GM18873 (cell line): ENCODE measurements around the gene LAMA2.

Source experiments
- ATAC-seq: cut with Tn5 transposase; IDR thresholded peaks from one replicate; pipeline ENCODE4 v1.9.1; 2021; ENCODE audit warnings: mild to moderate bottlenecking, moderate library complexity, moderate number of reproducible peaks; ENCODE audit not compliant: unreplicated experiment, low FRiP score

LAMA2 gene

DNA sequence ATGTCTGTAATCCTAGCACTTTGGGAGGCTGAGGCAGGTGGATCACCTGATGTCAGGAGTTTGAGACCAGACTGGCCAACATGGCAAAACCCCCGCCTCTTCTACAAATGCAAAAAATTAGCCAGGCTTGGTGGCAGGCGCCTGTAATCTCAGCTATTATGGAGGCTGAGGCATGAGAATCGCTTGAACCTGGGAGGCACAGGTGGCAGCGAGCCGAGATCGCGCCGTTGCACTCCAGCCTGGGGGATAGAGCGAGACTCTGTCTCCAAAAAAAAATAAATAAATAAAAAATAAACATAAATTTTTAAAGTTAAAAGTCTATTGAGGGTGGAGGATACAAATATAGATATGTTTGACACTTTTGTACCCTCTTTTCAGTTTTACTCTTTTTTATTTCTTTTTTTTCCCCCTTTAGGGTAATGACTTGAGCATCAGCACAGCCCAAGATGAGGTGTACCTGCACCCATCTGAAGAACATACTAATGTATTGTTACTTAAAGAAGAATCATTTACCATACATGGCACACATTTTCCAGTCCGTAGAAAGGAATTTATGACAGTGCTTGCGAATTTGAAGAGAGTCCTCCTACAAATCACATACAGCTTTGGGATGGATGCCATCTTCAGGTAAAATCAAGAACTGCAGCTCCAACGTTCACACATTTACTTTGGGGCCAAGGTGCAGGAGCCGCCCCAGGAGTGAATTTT, 368.9 kb downstream of the LAMA2 start:
- peak; percentile 84 for ATAC-seq

DNA sequence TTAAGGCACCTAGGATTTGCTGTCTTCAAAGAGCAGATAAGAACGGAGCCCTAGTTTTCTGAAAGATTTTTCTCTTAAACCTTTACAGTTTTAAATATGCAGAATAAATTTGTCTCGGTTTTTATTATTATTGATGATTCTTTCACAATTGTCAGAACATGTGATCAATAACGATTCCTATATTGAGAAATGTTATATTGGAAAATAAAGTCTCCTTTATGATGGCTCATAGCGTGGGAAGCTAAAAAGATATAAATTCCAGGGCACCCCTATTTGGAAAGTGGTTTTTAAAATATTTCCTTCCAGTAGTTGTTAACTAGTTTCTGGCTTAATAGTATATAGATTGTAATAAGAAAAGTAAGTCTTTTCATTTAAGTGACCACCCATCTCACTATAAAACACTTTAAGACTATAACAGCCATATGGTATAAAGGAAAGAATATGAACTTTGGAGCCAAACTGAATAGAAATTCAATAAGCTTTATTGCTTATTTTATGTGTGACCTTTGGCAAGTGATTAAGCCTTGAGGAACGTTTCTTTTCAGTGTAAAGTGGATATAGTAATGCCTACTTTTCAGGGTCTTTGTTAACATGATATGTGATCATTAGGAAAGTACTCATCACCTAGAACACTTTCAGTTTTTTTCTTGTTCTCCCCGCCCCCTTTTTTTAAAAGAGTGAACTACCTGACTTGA, 369.6 kb downstream of the LAMA2 start:
- ATAC-seq, result no peak

DNA sequence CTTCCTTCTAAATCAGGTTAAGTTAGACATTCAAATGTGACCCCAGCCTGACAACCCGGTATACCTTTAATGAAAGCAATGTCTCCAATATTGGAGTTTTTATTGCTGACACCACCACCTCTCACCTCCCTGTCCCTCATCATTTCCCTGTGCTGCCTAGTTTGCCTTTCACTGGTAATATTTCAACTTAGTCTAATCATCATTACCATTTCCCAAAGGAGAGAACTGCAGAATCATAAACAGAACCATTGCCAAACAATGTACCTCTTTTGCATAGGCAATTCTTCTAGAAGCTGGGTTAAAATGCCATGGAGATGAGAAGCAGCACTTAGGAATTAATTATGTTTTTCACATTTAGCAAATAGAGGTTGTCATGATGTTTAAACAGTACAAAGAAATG, 370.3 kb downstream of the LAMA2 start:
- ATAC-seq, result no peak

DNA sequence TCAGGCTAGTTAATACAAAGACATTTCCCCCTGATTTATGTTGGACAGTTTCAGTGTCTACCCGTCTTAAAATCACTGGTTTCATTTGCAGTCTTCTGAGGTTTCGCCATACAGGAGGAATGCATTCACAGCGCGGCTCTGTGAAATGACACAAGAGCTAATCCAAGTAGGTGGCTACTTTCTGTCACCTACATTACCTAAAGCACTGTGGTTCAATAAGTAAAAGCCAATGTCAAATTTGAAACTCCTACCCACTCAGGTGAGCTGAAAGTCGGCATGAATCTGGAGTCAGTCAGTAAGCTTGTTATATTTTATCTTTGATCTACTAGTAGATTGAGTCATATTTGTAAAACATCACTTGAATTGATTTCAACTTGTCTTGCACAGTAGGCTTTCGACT, 370.8 kb downstream of the LAMA2 start:
- ATAC-seq, result no peak

DNA sequence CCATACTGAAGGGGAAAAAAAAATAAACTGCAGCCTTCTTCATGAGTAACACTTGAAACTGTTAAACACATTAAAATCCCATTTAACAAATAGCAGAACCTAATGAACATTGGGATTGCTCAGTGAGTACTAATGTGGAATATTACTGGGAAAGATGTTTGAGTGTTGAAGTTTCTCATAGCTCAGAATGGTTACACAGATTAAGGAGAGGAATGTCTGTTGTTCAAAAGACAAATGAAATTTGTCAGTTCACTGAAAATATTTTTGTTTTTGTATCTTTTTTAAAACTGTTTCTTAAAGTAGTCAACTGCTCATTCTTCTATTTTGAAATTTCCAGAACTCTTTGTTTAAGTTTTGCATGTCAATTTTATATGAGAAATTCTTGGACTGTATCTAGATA, 374.3 kb downstream of the LAMA2 start:
- no peak for ATAC-seq

DNA sequence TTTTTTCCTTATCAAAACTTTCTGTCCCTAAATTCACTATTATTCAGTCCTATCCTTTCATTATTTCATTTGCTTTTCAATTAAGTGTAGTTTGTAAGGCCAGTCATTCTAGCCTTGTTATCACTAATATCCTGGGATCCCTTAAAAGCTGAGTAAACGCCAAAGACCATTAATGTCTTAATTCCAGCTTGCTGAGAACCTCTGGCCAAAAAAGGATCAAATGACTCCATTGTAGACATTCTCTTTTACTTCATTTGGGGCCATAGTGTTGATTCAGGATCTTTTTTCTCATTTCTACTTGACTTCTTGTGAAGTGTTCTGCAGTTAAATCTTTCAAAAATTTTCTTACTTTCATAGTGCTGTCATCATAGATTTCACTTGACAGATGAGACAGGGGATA, 379.7 kb downstream of the LAMA2 start:
- no peak for ATAC-seq

DNA sequence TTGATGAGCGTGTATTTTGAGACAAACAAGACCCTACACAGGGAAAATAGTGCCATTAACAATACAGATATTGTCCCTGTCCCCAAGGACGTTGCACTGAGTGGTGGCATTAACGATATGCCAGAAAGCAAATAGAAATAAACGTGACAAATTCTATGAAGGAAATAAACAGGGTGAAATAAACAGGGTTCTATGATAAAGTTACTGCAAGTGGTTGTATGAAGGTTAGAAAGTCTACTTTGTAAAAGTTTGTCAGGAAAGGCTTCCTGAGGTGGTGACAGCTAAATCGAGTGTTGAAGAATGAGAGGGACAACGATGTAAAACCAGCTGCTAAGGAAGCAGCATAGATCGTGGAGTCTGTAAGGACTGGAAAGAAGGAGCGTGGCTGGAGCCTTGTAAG, 380.2 kb downstream of the LAMA2 start:
- ATAC-seq, result no peak

DNA sequence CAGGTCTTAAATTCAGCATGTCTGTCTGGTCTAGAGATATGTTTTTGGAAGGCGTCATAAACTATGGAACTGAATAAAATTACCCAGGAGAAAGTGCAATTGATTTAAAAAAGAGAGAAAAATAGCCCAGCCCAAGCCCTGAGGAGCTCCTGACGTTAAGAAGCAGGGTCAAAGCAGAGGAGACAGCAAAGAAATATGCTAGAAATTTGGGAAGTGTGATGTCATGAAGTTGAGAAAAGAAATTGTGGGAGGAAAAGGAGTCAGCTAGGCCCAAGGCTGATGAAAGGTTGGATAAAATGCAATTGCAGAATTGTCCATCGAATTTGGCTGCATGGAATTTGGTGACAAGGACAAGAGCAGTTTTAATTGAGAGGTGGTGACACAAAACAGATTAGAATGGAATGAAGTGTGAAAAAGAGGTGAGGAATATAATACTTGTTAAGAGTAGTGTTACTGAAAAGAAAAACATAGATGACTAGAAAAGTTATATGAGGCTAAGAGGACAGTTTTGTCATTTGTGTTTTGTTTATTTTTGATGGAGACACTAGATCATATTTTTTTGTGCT, 381.6 kb downstream of the LAMA2 start:
- no peak for ATAC-seq

DNA sequence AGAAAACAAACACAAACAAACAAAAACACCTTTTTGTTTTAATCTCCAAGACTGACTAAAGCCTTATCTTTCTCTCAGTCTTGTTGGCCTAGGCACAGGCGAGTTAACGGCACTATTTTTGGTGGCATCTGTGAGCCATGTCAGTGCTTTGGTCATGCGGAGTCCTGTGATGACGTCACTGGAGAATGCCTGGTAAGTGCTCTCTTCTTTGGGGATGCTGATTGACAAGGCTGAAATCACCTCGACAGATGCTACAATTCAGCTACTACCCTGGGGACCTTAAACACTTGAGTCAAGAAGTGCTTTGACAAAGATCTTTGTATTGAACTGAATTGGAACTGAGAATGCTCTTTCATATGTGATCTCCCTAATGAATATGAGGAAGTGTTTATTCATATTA, 384.1 kb downstream of the LAMA2 start:
- ATAC-seq, result no peak

DNA sequence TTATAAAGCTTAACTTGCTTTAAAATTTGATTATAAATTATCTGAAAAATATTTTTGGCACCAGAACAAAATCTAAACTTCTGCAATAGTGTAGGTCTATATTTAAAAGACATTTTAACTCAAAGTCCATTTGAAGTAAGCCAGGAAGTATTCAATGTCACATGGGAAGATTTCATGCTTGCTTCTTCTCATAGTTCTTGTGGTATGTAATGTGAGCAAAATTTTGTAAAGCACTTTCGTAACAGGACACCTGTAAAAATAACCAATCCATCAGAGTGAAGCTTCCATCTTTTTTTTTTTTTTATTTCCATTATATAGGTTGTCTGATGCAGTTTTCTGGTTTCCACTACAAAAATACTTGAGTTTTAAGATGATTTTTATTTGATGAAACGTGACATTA, 386.1 kb downstream of the LAMA2 start:
- no peak for ATAC-seq

DNA sequence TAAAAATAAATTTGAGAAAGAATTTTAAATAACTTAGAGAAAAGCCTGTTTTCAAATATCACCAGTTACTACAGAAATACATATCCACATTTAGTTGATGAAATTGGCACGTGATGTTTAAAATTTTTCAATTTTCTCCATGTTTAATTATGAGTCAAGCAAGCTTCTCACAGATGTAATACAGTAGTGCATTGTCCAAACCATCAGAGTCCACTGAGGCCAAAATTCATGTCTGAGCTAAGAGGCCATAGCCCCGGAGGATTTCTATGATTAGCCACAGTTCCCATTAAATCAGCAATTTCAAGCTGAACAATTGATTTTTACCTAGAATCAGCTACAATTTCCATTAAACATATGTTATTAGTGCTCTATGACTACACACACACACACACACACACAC, 387.0 kb downstream of the LAMA2 start:
- ATAC-seq, result no peak

DNA sequence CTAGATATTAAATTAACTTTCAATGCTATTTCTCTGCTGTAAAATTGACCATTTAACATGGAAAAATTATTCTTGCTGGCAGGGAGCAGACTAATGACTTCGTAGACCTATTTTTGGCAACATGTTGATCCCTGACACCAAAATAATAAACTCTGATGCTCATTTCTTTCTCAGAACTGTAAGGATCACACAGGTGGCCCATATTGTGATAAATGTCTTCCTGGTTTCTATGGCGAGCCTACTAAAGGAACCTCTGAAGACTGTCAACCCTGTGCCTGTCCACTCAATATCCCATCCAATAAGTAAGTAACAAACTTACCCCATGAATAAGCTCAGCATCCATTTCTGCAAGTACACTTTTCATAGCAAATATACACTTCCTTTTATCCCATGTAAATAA, 387.5 kb downstream of the LAMA2 start:
- no peak for ATAC-seq

DNA sequence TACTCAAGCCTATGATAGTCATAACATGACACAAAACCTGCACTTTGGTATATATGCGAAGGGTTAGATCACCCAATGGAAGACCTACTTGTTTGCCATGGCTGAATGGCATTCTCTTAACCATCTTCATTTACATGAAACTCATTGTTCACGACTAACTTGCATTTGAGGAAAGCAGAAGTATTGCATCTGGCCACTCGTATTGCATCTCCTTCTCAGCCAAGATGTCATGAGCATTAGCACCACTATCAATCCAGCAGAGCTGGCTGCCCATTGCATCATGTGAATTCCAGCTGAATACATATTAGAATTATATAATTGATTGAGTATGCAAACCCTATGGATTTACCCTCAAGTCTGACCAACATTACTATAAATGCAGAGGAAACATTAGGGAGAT, 390.2 kb downstream of the LAMA2 start:
- no peak for ATAC-seq

DNA sequence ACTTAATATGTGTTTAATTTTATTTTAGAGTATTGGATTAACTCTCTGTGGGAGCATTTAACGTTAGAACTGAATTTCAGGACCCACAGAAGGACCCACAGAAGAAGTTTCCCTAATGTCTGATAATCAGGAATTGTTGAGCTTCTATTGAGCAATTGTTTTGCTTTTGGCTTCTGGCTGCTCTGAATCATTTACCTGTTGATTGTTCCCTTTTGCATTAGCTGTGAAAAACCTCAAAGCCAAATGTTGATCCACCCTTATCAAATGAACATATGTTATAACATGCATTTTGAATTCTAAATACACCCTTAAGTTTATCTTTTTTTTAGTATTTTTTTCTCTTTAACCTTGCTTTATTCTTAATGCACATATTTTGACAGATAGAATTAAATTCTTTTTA, 393.5 kb downstream of the LAMA2 start:
- no peak for ATAC-seq

DNA sequence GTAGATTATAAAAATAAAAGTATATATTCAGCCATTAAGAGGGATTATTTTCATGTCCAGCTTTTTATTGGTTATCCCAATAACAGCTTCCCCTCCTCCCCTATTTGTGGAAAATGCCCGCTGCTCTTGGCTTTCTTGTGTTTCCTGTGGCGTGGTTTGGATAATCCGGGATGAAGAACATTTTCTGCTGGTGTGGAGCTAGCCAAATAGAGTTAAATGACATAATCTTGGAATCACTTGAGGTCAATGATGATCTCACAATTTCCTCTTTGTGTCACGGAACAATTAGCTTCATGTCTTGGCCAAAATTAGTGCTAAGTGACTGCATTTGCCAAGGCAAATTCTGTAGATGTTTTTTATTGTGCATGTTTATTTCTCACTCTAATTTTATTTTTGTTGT, 394.0 kb downstream of the LAMA2 start:
- ATAC-seq, result no peak

DNA sequence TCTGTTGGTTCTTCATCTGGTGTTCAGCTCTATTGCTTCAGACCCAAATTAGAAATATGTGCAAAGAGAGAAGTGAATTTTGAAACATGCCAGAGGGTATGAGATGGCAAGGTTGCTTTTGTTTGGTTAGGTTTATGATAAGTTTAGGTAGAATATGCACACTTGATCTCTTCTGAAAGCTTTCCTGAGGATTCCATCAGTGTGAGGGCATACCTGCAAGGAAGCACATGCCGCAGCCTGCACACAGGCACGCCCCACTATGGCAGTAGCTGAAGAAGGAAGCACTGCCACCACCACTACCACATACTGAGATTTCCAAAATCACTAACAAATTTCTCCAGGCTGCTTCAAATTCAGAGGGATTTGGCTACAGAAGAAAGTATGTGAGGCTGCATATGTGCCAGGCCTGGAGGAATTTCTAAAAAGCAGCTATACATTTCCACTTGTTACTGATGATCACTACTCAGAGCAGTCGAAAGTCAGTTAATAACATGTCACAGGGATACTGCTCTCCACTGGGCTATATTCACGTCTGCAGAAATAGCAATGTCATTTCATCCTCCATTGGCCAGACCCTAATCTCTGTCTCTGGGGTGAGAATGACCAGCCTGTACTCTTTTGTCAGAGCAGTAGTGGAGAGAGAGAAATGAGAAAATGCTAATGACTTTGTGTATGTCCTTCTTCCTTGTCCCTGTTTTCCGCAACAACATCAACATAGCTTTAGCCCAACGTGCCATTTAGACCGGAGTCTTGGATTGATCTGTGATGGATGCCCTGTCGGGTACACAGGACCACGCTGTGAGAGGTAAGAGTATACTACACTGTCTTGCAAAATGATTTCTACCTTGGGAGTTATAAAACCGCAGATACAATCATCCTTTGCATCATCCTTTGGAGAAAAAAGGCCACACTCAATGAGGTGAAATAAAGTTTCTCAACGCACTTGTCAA, 396.7 kb downstream of the LAMA2 start:
- ATAC-seq, result no peak

DNA sequence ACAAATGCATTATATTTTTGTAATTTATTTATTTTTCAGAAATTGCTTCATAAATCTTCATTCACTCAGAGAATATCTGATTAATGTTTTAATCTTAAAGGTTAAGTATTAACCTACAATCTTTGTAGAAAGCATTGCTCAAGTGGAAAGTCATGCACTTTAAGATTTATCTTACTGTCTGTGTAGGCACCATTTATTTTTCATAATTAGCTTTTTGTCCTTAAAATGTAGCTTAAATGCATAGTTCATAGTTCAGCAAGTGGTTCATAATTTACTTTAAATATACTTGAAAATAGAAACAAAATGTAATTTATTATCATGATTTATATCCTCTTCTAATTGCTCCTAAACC, 397.3 kb downstream of the LAMA2 start:
- ATAC-seq, result no peak

DNA sequence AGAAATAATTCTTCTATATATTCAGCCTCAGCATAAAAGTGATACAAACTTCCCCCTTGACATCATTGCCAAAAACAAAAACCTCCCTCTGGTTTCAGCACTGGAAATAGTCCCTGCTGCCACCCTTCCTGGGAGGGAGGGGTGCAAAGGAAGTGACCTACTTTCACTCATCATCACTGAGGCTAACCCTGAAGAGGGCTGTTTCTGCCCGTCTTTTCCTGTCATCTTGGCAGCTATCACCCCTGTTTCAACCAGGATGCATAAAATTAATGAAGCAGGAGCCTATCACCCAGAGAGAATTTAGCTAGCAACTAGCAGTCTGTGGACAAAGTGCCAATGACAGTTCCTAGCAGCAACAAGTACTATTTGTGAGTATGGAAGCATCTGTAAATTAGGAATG, 397.8 kb downstream of the LAMA2 start:
- no peak for ATAC-seq

DNA sequence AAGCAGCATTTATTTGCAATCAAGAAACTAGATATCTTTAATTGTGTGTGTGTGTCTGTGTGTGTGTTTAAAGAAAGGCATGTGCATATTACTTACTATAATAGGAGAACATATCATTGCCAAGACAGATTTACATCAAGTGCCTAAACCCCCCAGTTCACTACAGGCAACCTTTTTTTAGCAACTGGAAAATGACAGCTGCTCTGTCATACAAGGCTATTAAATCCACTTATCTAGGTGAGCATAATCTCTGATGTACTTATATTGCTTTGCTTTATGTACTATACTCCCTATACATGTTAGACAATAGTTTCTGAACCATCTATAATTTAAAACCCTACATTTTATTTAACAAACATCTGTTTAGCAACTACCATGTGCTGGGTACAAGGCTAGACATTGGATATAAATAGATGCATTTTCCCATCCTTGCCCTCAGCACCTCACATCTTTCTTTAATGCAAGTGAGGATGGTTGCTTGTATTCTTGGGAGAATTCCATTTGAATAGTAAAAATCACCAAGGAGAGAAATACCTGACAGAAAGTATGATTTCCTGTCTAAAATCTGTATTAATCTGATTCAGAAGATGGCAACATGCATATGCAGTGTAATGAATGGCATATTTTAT, 398.3 kb downstream of the LAMA2 start:
- ATAC-seq, result no peak

DNA sequence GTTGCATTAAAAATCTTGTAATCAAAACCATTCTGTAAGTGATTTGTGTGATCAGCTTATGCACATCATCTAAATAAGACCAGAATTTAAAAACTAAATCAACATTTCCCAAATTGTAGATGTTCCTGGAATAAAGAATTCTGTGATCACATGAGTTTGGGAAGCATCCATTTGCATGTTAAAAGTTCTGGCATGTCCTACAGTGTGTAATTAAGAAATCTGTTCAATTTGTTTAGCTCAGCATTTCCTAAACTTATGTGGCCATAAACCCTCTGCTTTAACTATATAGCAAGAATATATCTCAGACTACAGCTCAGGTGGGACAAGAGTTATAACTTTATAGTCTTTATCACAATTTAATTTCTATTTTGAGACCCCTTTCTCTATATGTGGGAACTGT, 399.1 kb downstream of the LAMA2 start:
- ATAC-seq, result no peak

DNA sequence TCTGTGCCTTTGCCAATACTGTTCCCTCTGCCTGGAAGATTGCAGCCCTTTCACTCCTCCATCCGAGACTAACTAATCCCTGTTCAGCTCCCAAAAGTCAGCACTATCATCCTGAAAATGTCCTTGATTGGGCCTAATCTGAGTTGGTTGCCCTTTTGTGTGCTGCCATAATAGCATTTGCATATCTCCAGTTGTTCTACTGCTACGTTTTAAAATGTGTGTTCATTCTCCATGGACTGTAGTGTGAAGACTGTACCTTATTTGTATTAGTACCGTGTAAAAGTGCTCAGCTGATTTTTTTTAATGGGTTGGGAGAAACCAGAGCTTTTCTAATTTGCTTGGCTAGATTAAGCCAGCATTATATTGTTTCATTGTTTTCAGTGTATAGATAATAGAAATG, 401.3 kb downstream of the LAMA2 start:
- no peak for ATAC-seq
